Ovary (tissue), 3 donors: ENCODE measurements around the gene ARHGEF40.

Experiments
- CTCF ChIP-seq, 3 donors: fragments of 450-650 bp in 2 of 3; fragments of 200-600 bp in 1 of 3; IDR thresholded peaks; one replicate each; pipeline versions ENCODE4 v1.5.1 to v1.8.0; 2016 to 2022; ENCODE audit warnings: antibody characterized with exemption in 3 of 3, mild to moderate bottlenecking in 1 of 3
- POLR2A ChIP-seq: fragments of 450-650 bp; IDR thresholded peaks from one replicate; pipeline ENCODE4 v1.6.1; 2017; ENCODE audit warnings: antibody characterized with exemption, mild to moderate bottlenecking, moderate library complexity
- donor health status: DM: no; HTN: no; CAD: no.

DNA sequence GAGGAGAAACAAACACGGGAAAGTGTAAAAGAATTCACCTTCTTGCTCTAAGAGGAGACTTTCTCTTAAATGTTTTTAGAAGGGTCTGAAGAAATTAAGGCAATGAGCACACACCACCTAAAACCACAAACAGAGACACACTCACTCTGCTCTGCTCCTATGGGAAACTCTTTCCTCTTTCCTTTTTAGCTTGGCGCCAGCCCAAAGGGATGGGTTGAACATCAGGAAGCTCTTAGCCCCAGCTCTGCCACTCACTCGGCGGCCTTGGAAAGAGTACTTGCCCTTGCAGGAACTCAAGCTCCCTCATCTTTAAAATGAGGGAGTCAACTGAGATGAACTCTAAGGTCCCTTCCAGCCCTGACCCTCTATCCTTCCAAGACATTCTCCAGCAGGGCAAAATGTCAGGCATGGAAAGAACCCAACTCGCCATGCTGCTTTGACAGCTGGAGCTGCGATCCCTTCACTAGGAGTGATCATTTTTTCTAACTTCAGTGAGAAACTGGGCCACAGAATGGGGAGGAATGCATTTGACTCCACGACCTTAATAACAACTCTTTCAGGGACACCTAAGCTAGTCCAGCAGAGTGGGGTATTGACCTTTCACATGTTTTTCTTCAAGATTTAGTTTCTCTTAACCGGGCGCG, 13.5 kb upstream of the ARHGEF40 start:
- no peak for TF ChIP-seq CTCF (IDR thresholded peaks at IDR 0.05)
- TF ChIP-seq POLR2A = no peak
